ENCODE results near the gene SENP8.

DNA sequence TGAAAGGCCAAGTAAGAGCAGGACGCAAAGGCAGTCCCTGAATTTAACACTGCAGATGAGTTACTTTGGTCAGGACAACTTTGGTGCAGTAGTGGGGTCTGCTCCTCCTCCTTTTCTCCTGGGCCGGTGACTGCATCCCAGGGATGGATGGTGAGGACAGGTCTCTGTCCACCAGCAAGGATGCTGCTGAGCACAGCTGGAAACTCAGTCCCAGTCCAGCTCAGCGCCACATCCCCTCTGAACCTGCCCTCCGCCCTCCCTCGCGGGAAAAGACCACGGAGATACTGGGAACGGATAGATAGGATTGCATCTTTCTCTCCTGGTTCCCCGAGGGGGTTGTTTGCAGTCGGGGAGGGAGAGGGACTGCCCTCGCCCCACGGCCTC is 65.6 kb downstream of the SENP8 start:
- TF ChIP-seq, protein P1, sequence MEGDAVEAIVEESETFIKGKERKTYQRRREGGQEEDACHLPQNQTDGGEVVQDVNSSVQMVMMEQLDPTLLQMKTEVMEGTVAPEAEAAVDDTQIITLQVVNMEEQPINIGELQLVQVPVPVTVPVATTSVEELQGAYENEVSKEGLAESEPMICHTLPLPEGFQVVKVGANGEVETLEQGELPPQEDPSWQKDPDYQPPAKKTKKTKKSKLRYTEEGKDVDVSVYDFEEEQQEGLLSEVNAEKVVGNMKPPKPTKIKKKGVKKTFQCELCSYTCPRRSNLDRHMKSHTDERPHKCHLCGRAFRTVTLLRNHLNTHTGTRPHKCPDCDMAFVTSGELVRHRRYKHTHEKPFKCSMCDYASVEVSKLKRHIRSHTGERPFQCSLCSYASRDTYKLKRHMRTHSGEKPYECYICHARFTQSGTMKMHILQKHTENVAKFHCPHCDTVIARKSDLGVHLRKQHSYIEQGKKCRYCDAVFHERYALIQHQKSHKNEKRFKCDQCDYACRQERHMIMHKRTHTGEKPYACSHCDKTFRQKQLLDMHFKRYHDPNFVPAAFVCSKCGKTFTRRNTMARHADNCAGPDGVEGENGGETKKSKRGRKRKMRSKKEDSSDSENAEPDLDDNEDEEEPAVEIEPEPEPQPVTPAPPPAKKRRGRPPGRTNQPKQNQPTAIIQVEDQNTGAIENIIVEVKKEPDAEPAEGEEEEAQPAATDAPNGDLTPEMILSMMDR (IDR thresholded peaks at IDR 0.05; ENCODE audit: insufficient read depth, low read length, poor library complexity, severe bottlenecking), result no peak
- TF ChIP-seq EZH2phosphoT487 (conservative IDR thresholded peaks at IDR 0.05; ENCODE audit: low read length), result no peak
